ENCODE measurements around the gene RSPRY1.

The RSPRY1 gene

DNA sequence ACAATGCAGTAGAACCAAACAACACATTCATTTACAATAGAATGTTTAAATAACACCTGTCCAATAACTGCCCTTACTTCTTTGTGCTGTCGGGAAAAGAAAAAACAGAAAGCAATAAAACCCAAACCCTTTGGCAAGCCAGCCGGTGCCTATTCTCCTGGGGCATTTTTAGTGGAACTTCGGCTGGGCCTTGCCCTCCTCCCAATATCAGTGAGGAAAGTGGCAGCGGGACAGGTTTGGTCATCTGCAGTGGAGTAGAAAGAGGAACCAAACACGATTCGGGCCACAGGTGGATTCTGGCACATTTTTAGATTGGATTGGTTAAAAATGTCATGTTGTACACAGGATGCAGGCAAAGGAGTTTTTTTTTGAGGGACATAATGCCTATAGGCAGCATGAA is 32.3 kb upstream of the RSPRY1 start:
- no peaks in the 10 kb centered on the region for H3K4me1 ChIP-seq (ENCODE audit: control insufficient read depth, insufficient read depth, low read length, unreplicated experiment)
- H3K36me3 ChIP-seq (ENCODE audit: insufficient read depth, low read length) = peaks cover 21% of the 10 kb centered on the region
- no peak overlapping the region for H3K27ac ChIP-seq (ENCODE audit: low read depth, low read length)
- no peaks in the 10 kb centered on the region for H3K27me3 ChIP-seq (ENCODE audit: insufficient read depth, low read length)
- no peak overlapping the region for H3K4me3 ChIP-seq (ENCODE audit: low read depth, low read length)
- no peak overlapping the region for H2AFZ ChIP-seq (ENCODE audit: low read length, unreplicated experiment)
- H3K79me2 ChIP-seq (ENCODE audit: control insufficient read depth, insufficient read depth, low read length, unreplicated experiment) = no peaks in the 10 kb centered on the region

DNA sequence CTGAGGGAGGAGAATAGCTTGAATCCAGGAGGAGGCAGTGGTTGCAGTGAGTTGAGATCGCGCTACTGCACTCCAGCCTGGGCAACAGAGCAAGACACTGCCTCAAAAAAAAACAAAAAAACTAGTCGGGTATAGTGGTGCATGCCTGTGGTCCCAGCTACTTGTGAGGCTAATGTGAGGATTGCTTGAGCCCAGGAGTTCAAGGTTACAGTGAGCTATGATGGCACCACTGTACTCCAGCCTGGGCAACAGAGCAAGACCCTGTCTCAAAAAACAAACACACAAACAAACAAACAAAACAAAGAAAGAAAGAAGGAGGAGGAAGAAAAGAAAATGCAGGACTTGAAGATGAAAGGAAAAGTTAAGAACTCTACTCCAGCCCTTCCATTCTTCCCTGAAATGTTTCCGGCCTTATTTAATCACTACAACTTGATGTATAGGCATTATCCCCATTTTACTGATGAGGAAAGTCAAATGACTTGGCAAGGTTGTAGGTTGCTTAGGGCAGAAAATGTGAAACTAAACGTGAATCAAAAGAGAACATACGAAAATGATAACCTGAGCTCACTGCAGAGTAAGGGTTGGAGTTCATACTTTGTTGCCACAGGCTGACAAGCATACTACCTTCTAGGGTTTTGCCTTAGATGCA is 30.3 kb upstream of the RSPRY1 start:
- Histone ChIP-seq H3K79me2 (ENCODE audit: control insufficient read depth, insufficient read depth, low read length, unreplicated experiment) (no peaks in the 10 kb centered on the region), H3K4me1 (ENCODE audit: control insufficient read depth, insufficient read depth, low read length, unreplicated experiment) (no peaks in the 10 kb centered on the region), H3K4me3 (ENCODE audit: low read depth, low read length) (no peak overlapping the region), H2AFZ (ENCODE audit: low read length, unreplicated experiment) (no peak overlapping the region), H3K36me3 (ENCODE audit: insufficient read depth, low read length) (peaks cover 26% of the 10 kb centered on the region), H3K27ac (ENCODE audit: low read depth, low read length) (no peak overlapping the region), H3K27me3 (ENCODE audit: insufficient read depth, low read length) (no peaks in the 10 kb centered on the region)

DNA sequence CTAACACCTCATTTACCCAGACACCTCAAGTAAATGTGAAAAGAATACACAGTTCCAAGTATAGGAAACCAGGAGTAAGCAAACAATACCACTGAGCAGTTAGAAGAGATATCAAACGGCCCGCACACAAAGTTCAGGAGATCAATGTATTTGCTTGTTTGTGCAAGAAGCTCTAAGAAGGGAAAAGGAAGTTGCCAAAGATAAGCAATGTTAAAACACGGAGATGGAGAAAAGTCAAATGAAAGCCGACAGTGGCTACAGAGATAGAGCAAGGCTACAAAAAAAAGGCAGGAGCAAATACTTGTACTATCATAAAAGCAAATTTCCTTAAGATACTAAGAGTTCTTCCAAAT is 29.8 kb upstream of the RSPRY1 start:
- Histone ChIP-seq H3K27ac (ENCODE audit: low read depth, low read length) (no peak overlapping the region), H3K36me3 (ENCODE audit: insufficient read depth, low read length) (peaks cover 26% of the 10 kb centered on the region), H3K27me3 (ENCODE audit: insufficient read depth, low read length) (no peaks in the 10 kb centered on the region)

DNA sequence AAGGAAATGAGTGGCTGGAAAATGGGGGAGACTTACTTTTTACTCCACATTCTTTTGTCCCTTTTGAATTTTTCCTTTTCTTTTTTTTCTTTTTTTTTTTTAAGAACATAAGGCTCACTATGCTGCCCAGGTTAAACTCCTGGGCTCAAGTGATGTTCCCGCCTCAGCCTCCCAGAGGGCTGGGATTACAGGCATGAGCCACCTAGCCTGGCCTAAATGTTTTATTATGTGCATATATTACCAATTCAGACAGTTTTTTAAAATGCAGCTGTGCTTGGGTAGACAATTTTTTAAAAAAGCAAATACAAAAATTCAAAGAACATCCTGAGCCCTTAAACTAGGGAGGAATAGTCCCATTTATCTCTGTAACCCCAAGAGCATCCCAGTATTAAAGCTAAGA is 28.6 kb upstream of the RSPRY1 start:
- peaks cover 26% of the 10 kb centered on the region for H3K36me3 ChIP-seq (ENCODE audit: insufficient read depth, low read length)

More for the DNA sequence above, 29.8 kb upstream of the RSPRY1 start:
- H3K4me1 ChIP-seq (ENCODE audit: control insufficient read depth, insufficient read depth, low read length, unreplicated experiment) = no peaks in the 10 kb centered on the region
- no peaks in the 10 kb centered on the region for H3K79me2 ChIP-seq (ENCODE audit: control insufficient read depth, insufficient read depth, low read length, unreplicated experiment)
- H3K4me3 ChIP-seq (ENCODE audit: low read depth, low read length) = no peak overlapping the region
- no peak overlapping the region for H2AFZ ChIP-seq (ENCODE audit: low read length, unreplicated experiment)

DNA sequence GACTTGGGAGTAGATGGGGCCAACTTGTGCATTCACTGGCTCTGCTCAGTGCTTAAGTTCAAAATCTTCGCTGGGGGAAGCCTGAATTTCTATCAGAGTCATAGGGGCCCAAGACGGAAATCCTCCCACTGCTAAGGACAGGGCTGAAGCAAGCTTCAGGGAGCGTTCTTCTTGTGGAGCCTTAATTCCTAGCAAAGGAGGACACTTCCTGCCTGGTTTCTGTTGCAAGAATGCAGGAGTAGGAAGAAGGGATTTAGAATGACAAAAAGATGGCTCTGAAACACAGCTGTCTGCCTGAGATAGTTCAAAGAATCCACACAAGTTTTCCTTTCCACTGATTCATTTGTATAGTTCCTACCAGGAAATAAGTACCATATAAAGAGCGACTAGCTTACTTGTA is 26.7 kb upstream of the RSPRY1 start:
- H3K27me3 ChIP-seq (ENCODE audit: insufficient read depth, low read length) = no peaks in the 10 kb centered on the region
- peaks cover 28% of the 10 kb centered on the region for H3K36me3 ChIP-seq (ENCODE audit: insufficient read depth, low read length)
- H3K4me1 ChIP-seq (ENCODE audit: control insufficient read depth, insufficient read depth, low read length, unreplicated experiment) = no peaks in the 10 kb centered on the region
- no peak overlapping the region for H3K4me3 ChIP-seq (ENCODE audit: low read depth, low read length)
- no peak overlapping the region for H3K27ac ChIP-seq (ENCODE audit: low read depth, low read length)
- H2AFZ ChIP-seq (ENCODE audit: low read length, unreplicated experiment) = no peak overlapping the region
- no peaks in the 10 kb centered on the region for H3K79me2 ChIP-seq (ENCODE audit: control insufficient read depth, insufficient read depth, low read length, unreplicated experiment)

More for the DNA sequence above, 28.6 kb upstream of the RSPRY1 start:
- no peaks in the 10 kb centered on the region for H3K79me2 ChIP-seq (ENCODE audit: control insufficient read depth, insufficient read depth, low read length, unreplicated experiment)
- no peaks in the 10 kb centered on the region for H3K27me3 ChIP-seq (ENCODE audit: insufficient read depth, low read length)
- H2AFZ ChIP-seq (ENCODE audit: low read length, unreplicated experiment) = no peak overlapping the region
- no peak overlapping the region for H3K27ac ChIP-seq (ENCODE audit: low read depth, low read length)
- no peaks in the 10 kb centered on the region for H3K4me1 ChIP-seq (ENCODE audit: control insufficient read depth, insufficient read depth, low read length, unreplicated experiment)
- no peak overlapping the region for H3K4me3 ChIP-seq (ENCODE audit: low read depth, low read length)

DNA sequence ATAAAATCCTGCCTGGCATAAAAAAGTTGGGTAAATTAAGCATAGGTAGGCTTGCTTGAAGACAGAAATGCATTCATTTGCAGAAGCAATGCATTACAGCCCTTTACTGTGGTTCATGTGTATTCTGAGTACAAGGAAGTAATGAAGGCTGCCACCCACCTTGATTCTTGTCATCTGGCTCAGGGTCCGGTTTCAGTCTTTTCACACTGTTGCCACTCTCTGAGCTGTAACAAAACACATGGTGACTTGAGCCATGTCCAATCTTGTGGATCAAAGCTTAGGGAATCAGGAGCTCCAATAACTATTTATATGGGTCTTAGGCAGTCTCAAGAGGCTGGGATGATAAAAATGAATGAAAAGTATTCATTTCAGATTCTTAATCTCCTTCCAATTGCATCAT is 22.3 kb upstream of the RSPRY1 start:
- Histone ChIP-seq H3K4me3 (ENCODE audit: low read depth, low read length) (no peak overlapping the region), H3K27ac (ENCODE audit: low read depth, low read length) (no peak overlapping the region), H3K4me1 (ENCODE audit: control insufficient read depth, insufficient read depth, low read length, unreplicated experiment) (peaks cover 7% of the 10 kb centered on the region), H3K27me3 (ENCODE audit: insufficient read depth, low read length) (no peaks in the 10 kb centered on the region), H3K36me3 (ENCODE audit: insufficient read depth, low read length) (peaks cover 22% of the 10 kb centered on the region), H3K79me2 (ENCODE audit: control insufficient read depth, insufficient read depth, low read length, unreplicated experiment) (no peaks in the 10 kb centered on the region), H2AFZ (ENCODE audit: low read length, unreplicated experiment) (no peak overlapping the region)

DNA sequence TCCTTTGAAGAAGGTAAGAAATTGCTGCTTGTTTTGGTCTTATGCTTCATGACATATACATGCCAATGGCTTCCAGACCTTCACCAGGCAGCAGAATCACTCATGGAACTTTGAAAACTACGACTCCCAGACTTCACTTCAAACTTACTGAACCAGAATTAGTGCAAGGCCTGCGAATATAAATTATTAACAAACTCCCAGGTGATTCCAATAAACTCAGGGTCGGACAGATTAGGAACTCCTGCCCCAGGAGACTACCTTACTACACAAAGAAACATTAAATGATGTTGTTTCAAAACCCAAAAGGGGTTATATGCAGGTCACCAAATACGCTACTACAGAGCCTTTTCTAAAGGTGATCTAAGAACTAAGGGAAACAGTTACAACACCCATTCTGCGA is 20.6 kb upstream of the RSPRY1 start:
- Histone ChIP-seq H3K4me1 (ENCODE audit: control insufficient read depth, insufficient read depth, low read length, unreplicated experiment) (peaks cover 7% of the 10 kb centered on the region), H3K36me3 (ENCODE audit: insufficient read depth, low read length) (peaks cover 17% of the 10 kb centered on the region), H3K27ac (ENCODE audit: low read depth, low read length) (no peak overlapping the region), H3K4me3 (ENCODE audit: low read depth, low read length) (no peak overlapping the region), H2AFZ (ENCODE audit: low read length, unreplicated experiment) (no peak overlapping the region), H3K27me3 (ENCODE audit: insufficient read depth, low read length) (no peaks in the 10 kb centered on the region), H3K79me2 (ENCODE audit: control insufficient read depth, insufficient read depth, low read length, unreplicated experiment) (no peaks in the 10 kb centered on the region)

DNA sequence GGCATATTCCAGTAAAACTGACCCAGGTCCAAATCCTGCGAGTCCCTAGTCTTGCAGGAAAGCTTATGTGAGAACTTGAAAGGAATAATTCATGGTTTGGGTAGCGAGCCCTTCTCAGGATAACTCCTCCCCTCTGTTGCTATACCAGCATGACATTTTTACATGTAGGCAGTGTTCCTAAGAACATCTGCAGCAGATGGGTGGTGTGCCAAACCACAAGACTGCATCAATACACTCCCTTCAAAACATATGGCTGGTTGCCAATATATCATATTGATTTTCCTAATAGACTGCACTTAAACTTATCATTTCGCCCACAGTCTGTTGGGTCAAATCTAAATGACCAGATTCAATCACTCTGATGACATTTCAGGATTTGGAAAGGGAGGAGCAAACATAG is 20.2 kb upstream of the RSPRY1 start:
- H2AFZ ChIP-seq (ENCODE audit: low read length, unreplicated experiment) = no peak overlapping the region
- H3K4me1 ChIP-seq (ENCODE audit: control insufficient read depth, insufficient read depth, low read length, unreplicated experiment) = peaks cover 7% of the 10 kb centered on the region
- no peaks in the 10 kb centered on the region for H3K79me2 ChIP-seq (ENCODE audit: control insufficient read depth, insufficient read depth, low read length, unreplicated experiment)
- no peak overlapping the region for H3K27ac ChIP-seq (ENCODE audit: low read depth, low read length)
- no peaks in the 10 kb centered on the region for H3K27me3 ChIP-seq (ENCODE audit: insufficient read depth, low read length)
- no peak overlapping the region for H3K4me3 ChIP-seq (ENCODE audit: low read depth, low read length)
- H3K36me3 ChIP-seq (ENCODE audit: insufficient read depth, low read length) = peaks cover 17% of the 10 kb centered on the region

DNA sequence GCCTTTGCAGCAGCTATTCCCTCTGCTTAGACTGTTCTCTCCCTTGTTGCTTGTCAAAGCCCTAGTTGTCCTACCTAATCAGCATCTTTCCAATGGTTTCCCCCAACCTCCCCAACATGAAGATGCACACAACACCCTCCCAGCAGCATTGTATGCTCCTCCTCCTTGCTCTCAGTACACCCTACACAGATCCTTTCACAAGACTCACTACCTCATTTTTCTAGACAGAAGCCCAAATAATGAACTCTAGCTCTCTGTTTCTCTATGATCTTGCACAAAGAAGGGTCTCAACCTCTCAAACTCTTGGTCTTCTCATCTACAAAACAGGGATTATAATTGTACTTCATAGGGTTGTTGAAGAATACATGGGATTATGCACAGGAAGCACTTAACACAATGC is 19.7 kb upstream of the RSPRY1 start:
- H3K27ac ChIP-seq (ENCODE audit: low read depth, low read length) = no peak overlapping the region
- peaks cover 7% of the 10 kb centered on the region for H3K4me1 ChIP-seq (ENCODE audit: control insufficient read depth, insufficient read depth, low read length, unreplicated experiment)
- no peak overlapping the region for H2AFZ ChIP-seq (ENCODE audit: low read length, unreplicated experiment)
- no peaks in the 10 kb centered on the region for H3K79me2 ChIP-seq (ENCODE audit: control insufficient read depth, insufficient read depth, low read length, unreplicated experiment)
- peaks cover 17% of the 10 kb centered on the region for H3K36me3 ChIP-seq (ENCODE audit: insufficient read depth, low read length)
- H3K27me3 ChIP-seq (ENCODE audit: insufficient read depth, low read length) = no peaks in the 10 kb centered on the region
- no peak overlapping the region for H3K4me3 ChIP-seq (ENCODE audit: low read depth, low read length)

DNA sequence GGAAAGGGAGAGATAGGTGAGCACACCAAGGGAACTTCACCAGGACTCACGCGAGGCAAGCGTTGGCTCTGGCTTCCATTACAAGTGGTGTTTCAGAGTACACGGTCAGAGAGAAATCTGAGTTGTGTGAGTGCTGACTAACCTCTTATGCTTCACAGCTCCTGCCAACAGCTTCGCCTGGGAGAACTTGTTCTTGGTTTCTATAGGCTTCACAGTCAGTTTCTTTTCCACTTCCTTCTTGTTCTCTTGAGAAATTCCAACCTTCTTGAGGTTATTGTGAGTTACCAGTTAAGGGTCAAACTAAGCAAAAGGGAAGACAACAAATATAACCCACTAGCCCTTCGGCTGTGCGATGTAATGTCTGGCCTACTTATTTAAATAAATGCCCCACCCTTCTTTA is 19.2 kb upstream of the RSPRY1 start:
- Histone ChIP-seq H3K27ac (ENCODE audit: low read depth, low read length) (no peak overlapping the region), H2AFZ (ENCODE audit: low read length, unreplicated experiment) (no peak overlapping the region), H3K36me3 (ENCODE audit: insufficient read depth, low read length) (peaks cover 17% of the 10 kb centered on the region), H3K27me3 (ENCODE audit: insufficient read depth, low read length) (no peaks in the 10 kb centered on the region), H3K4me1 (ENCODE audit: control insufficient read depth, insufficient read depth, low read length, unreplicated experiment) (peaks cover 7% of the 10 kb centered on the region), H3K4me3 (ENCODE audit: low read depth, low read length) (no peak overlapping the region), H3K79me2 (ENCODE audit: control insufficient read depth, insufficient read depth, low read length, unreplicated experiment) (no peaks in the 10 kb centered on the region)

DNA sequence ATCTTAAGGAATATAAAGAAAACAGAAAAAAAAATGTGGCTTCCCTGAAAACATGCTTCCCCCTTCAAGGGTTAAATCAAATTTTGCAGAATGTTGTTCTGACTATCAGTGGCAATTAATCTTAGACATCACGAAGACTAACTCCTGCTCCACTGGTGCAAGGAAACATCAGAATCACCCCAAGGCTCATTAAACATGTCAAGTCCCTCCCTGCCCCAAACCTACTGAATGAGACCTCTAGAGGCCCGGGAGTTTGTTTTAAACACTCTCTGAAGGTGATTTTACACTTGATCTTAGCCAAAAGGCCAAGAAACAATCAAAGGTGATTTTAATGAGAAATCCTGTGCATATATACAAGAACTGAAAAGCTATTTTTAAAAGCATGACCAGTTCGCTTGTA is 18.6 kb upstream of the RSPRY1 start:
- no peak overlapping the region for H3K4me3 ChIP-seq (ENCODE audit: low read depth, low read length)
- H3K36me3 ChIP-seq (ENCODE audit: insufficient read depth, low read length) = peaks cover 17% of the 10 kb centered on the region
- no peak overlapping the region for H3K27ac ChIP-seq (ENCODE audit: low read depth, low read length)
- peaks cover 7% of the 10 kb centered on the region for H3K4me1 ChIP-seq (ENCODE audit: control insufficient read depth, insufficient read depth, low read length, unreplicated experiment)
- no peaks in the 10 kb centered on the region for H3K79me2 ChIP-seq (ENCODE audit: control insufficient read depth, insufficient read depth, low read length, unreplicated experiment)
- no peaks in the 10 kb centered on the region for H3K27me3 ChIP-seq (ENCODE audit: insufficient read depth, low read length)
- H2AFZ ChIP-seq (ENCODE audit: low read length, unreplicated experiment) = no peak overlapping the region
